ENCODE data around the gene ADCY1. TPM values are rescaled to one million over a fixed set of nuclear protein-coding genes. Genes with fewer than 3 reads are reported as not detected.

ADCY1 gene
- total RNA-seq, 1 experiment from 2014 or later: 0.71 TPM

- no peak overlapping the region for H3K4me3 ChIP-seq (ENCODE audit: low read depth, low read length, poor library complexity, severe bottlenecking)
- ChIA-PET POLR2A (ENCODE audit: low non-redundant PET) (no interaction called here), CTCF (no interaction called here)
- TF ChIP-seq EZH2 (IDR thresholded peaks at IDR 0.05; ENCODE audit: borderline replicate concordance, low read depth, low read length, poor library complexity, severe bottlenecking) (no peak), CTCF (conservative IDR thresholded peaks at IDR 0.05; ENCODE audit: low read depth, low read length) (no peak)
- H3K36me3 ChIP-seq (ENCODE audit: insufficient read depth, low read length, poor library complexity, severe bottlenecking): no peaks in the 10 kb centered on the region
- H3K27ac ChIP-seq (ENCODE audit: low read depth, low read length, poor library complexity, severe bottlenecking): no peak overlapping the region
- no peak for DNase-seq (ENCODE audit: low spot score)
- no peaks in the 10 kb centered on the region for H3K9me3 ChIP-seq (ENCODE audit: low read depth, low read length, poor library complexity, severe bottlenecking)
- H3K27me3 ChIP-seq (replicated peaks; ENCODE audit: insufficient read depth, low read depth, low read length, poor library complexity): peaks cover 25% of the 10 kb centered on the region
- no peaks in the 10 kb centered on the region for H3K4me1 ChIP-seq (ENCODE audit: insufficient read depth, low read length, poor library complexity, severe bottlenecking)
- intact Hi-C loops (cut with micrococcal nuclease; ENCODE audit: unreplicated experiment): no loop called here
- no TSS peak for BruUV-seq (replicated peaks)
Observed at GRCh38 chr7:45670227-45670626, 96.1 kb downstream of the ADCY1 start.

GRCh38 chr7:45670717-45671116 lies 96.5 kb downstream of the ADCY1 start:
- H3K27ac ChIP-seq (ENCODE audit: low read depth, low read length, poor library complexity, severe bottlenecking): no peak overlapping the region
- no peaks in the 10 kb centered on the region for H3K36me3 ChIP-seq (ENCODE audit: insufficient read depth, low read length, poor library complexity, severe bottlenecking)
- H3K9me3 ChIP-seq (ENCODE audit: low read depth, low read length, poor library complexity, severe bottlenecking): no peaks in the 10 kb centered on the region
- TF ChIP-seq CTCF (conservative IDR thresholded peaks at IDR 0.05; ENCODE audit: low read depth, low read length) (no peak), EZH2 (IDR thresholded peaks at IDR 0.05; ENCODE audit: borderline replicate concordance, low read depth, low read length, poor library complexity, severe bottlenecking) (no peak)
- intact Hi-C loops (cut with micrococcal nuclease; ENCODE audit: unreplicated experiment): no loop called here
- no peaks in the 10 kb centered on the region for H3K4me1 ChIP-seq (ENCODE audit: insufficient read depth, low read length, poor library complexity, severe bottlenecking)
- no peak for DNase-seq (ENCODE audit: low spot score)
- H3K4me3 ChIP-seq (ENCODE audit: low read depth, low read length, poor library complexity, severe bottlenecking): no peak overlapping the region
- BruUV-seq (replicated peaks): no TSS peak
- CTCF ChIA-PET: no interaction called here
- POLR2A ChIA-PET (ENCODE audit: low non-redundant PET): no interaction called here
- H3K27me3 ChIP-seq (replicated peaks; ENCODE audit: insufficient read depth, low read depth, low read length, poor library complexity): peaks cover 30% of the 10 kb centered on the region

- no peaks in the 10 kb centered on the region for H3K36me3 ChIP-seq (ENCODE audit: insufficient read depth, low read length, poor library complexity, severe bottlenecking)
- no peak overlapping the region for H3K27ac ChIP-seq (ENCODE audit: low read depth, low read length, poor library complexity, severe bottlenecking)
- TF ChIP-seq CTCF (conservative IDR thresholded peaks at IDR 0.05; ENCODE audit: low read depth, low read length) (no peak), EZH2 (IDR thresholded peaks at IDR 0.05; ENCODE audit: borderline replicate concordance, low read depth, low read length, poor library complexity, severe bottlenecking) (no peak)
- no peak overlapping the region for H3K4me3 ChIP-seq (ENCODE audit: low read depth, low read length, poor library complexity, severe bottlenecking)
- CTCF ChIA-PET: no interaction called here
- H3K9me3 ChIP-seq (ENCODE audit: low read depth, low read length, poor library complexity, severe bottlenecking): no peaks in the 10 kb centered on the region
- DNase-seq (ENCODE audit: low spot score): no peak
- H3K27me3 ChIP-seq (replicated peaks; ENCODE audit: insufficient read depth, low read depth, low read length, poor library complexity): peaks cover 26% of the 10 kb centered on the region
- no TSS peak for BruUV-seq (replicated peaks)
- no peaks in the 10 kb centered on the region for H3K4me1 ChIP-seq (ENCODE audit: insufficient read depth, low read length, poor library complexity, severe bottlenecking)
- POLR2A ChIA-PET (ENCODE audit: low non-redundant PET): no interaction called here
- intact Hi-C loops (cut with micrococcal nuclease; ENCODE audit: unreplicated experiment): no loop called here
Observed at GRCh38 chr7:45677311-45677900, 103.2 kb downstream of the ADCY1 start.

Measured in A673 (cell line).